Fibroblast of skin of back (primary cell): ENCODE results near the gene AP3S1. TPM values are rescaled to one million over a fixed set of nuclear protein-coding genes. Genes with fewer than 3 reads are reported as not detected.
"Not testable (repeated sequence)": the region's sequence is repeated elsewhere in the genome, so short reads cannot be mapped to it uniquely, and the experiment has no call there.

Source experiments
- DNase-seq: peaks from one replicate; pipeline ENCODE4 v3.0.0-alpha.2; 2013
- polyA plus RNA-seq, 2 experiments: library from polyadenylated mRNA; unstranded; fragments of 120-200 nt; gene quantifications; one replicate each; pipeline ENCODE4 v1.2.1, GENCODE V29; 2013; ENCODE audit not compliant: insufficient read length in 2 of 2

The AP3S1 gene
- 155 TPM for polyA plus RNA-seq (2013, experiment 1 of 2; ENCODE audit: insufficient read length)
- 207 TPM for polyA plus RNA-seq (2013, experiment 2 of 2; ENCODE audit: insufficient read length)

GRCh38 chr5:115841382-115842088 lies at the start of gene AP3S1, which contains the start of gene ATG12:
Gene AP3S1 (plus strand): TSS chr5:115841935. CDS start chr5:115842038, 103 bp downstream.
Gene ATG12 (minus strand): TSS chr5:115841565. CDS start chr5:115841552, 13 bp downstream.
- peak; percentile 94 for DNase-seq

GRCh38 chr5:115795700-115796099 lies 46.0 kb upstream of the AP3S1 start:
- no peak for DNase-seq

- DNase-seq = no peak
Measured at GRCh38 chr5:115796656-115797055, 45.1 kb upstream of the AP3S1 start.

GRCh38 chr5:115798252-115798651 lies 43.5 kb upstream of the AP3S1 start:
- DNase-seq = no peak

DNA sequence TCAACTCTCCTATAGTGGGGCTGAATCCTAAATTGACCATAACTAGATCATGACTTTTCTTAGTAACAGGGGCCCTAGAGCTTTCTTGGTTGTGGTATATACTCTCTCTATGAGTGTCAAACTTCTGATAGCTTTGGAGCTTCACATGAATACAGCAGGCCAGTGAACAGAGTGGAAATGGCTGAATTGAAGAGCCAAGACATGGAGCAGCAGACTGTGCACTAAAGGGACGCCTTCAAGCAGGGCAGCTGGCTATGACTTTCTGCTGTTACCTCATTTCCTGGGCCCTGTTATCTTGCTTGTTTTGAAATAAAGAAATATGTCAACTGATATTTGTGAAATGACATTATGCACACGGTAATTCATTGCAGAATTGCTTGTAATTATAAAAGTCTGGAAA lies 41.6 kb upstream of the AP3S1 start:
- DNase-seq = no peak

DNA sequence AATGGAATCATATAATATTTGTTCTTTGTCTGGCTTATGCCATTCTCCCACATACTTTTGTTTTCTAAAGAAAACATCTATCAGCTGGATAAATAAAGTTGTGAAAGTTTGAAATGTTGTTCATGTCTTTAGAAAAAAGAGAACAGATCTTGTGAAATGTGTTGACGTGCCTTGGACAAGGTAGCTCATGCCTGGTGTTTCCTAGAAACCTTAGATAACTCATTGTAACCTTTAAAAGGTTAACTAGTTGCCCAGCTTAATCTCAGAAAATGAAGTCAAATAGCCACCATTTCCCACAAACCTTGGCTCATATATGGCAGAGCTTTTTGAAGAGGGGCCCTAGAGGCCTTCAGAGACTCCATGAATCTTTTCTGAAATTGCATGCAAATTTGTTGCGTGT lies 40.6 kb upstream of the AP3S1 start:
- no peak for DNase-seq

- no peak for DNase-seq
Measured at GRCh38 chr5:115801984-115802383, 39.8 kb upstream of the AP3S1 start.

- DNase-seq = no peak
Measured at GRCh38 chr5:115806986-115807653, 34.6 kb upstream of the AP3S1 start.

- no peak for DNase-seq
Measured at GRCh38 chr5:115807654-115808052, 34.1 kb upstream of the AP3S1 start.

DNA sequence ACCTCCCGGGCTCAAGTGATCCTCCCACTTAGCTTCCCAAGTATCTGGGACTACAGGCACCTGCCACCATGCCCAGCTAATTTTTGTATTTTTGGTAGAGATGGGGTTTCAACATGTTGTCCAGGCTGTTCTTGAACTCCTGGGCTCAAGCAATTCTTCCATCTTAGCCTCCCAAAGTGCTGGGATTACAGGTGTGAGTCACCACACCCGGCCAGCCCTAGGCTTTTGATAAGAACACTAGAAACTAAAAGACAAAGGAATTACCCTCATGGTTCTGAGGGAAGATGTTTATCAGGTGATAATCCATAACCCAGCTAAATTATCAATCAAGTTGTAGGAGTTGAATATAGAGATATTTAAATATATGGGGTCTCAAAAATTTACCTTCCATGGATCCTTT lies 33.7 kb upstream of the AP3S1 start:
- DNase-seq = not testable (repeated sequence)

DNA sequence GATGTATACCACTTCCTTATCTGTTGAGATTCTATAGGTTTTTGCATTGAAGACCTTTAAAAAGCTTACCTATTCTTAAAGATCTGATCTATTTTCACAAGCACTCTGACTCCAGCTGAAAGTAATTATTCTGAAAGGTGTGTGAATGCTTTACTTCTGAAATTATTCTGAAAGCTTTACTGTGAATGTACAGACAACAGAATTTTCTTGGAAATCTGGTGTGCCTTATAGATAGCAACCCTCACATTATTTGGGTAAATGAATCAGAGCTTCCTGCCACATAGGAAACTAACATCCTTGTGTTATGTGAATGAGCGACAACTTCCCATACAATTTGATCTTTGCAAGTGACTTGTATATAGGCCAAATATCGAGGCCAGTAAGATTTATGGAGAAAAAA lies 31.8 kb upstream of the AP3S1 start:
- DNase-seq = peak; percentile 5

- DNase-seq = peak; percentile 65
Measured at GRCh38 chr5:115810761-115811160, 31.0 kb upstream of the AP3S1 start.

- no peak for DNase-seq
Measured at GRCh38 chr5:115811406-115811805, 30.3 kb upstream of the AP3S1 start.

DNA sequence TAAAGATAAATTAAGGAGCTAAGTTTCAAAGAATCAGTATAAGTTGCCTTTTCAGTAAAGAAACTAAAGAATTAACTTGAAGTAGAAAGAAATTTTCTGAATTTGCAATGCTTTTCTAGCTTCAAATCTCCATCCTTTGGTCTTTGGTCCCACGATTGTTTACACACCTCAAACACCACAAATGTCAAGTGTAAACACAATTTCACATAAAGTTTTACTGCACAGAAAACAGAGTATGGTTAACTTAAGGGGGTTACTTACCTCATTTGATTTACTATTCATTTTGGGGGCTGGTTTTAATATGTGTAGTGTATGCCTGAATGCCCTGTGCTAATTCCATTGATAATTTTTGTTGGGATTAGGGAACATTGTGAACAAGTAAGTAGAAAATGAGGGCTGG lies 29.4 kb upstream of the AP3S1 start:
- no peak for DNase-seq

GRCh38 chr5:115813719-115814118 lies 28.0 kb upstream of the AP3S1 start:
- DNase-seq = no peak

- DNase-seq = no peak
Measured at GRCh38 chr5:115815006-115815692, 26.6 kb upstream of the AP3S1 start.

- peak; percentile 11 for DNase-seq
Measured at GRCh38 chr5:115815693-115816225, 26.0 kb upstream of the AP3S1 start.

DNA sequence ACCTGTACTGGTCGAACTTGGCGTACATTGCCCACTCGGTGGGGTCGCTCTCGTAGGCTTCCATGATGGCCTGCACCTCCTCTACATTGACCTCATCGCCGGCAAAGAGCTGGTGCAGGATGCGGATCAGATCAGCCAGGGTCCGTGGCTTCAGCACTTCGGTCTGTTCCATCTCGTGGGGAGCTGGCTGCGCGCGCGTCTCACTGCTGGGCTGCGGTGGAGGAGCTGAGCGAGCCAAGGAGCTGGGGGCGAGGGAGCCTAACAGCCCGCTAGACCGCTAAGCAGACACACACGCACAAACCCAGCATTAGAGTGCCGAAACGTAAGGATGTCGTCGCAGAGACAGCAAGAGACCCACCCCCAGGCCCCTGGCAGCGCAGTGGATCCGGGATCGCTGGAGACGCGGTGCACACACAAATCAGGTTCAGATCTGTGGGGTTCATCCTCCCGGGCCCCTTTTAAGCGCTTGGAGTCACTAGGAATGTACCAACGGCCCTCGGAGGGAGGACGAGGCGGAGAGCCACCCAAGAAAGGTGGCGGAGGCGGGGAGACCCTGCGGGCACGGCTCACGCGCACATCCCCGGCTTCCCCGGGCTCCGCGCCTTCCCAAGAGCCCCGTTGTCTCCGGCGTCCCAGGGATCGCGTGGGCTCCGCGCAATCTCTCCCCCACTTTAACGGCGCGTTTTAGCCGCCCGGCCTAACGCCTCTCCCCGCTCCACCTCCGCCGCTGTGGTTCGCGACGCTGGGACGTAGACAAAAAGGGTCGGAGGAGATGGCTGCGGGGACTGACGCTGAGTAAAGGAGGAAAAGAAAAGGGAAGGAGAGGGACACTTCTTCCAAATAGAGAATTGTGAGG lies 25.3 kb upstream of the AP3S1 start, which contains the start of gene CDO1:
CDO1 (minus strand) TSS at position 434 of the 856 bp plus-strand sequence; CDS start at position 172, 262 bp downstream.
- DNase-seq = peak; percentile 66

DNA sequence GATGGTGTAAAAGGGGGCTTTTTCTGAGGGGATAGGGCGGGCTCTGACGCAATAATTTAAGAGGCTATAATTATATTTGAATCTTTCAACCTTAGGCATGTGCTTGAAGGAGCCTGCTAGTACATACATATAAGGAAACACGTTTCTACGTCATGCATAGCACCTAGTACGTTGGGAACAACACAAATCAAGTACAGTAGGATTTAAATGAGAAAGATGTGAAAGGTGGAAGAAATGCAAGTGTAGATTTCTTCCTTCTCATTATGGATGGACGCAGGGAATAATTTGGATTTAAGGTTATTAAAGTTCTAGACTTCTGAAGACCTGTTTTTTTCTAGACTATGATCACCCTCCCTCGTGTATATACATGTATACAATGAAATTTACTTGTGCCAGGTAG lies 24.3 kb upstream of the AP3S1 start:
- DNase-seq = no peak

DNA sequence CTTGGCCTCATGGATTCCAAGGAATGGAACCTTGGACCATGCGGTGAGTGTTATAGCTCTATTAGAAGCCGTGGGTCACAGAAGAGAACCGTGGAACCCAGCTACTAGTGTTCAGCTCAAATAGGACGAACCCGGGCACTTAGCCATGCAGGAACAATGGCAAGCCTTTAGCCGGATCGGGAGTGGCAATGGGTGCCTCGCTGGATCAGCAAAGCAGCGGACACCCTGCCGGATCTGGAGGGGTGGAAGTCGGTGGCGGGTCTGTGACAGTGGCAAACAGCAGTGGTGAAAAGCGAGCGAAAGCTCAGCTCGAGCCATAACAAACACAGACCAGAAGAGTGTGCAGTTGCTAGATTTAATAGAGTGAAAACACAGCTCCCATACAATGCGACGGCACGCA lies 22.9 kb upstream of the AP3S1 start:
- no peak for DNase-seq

DNA sequence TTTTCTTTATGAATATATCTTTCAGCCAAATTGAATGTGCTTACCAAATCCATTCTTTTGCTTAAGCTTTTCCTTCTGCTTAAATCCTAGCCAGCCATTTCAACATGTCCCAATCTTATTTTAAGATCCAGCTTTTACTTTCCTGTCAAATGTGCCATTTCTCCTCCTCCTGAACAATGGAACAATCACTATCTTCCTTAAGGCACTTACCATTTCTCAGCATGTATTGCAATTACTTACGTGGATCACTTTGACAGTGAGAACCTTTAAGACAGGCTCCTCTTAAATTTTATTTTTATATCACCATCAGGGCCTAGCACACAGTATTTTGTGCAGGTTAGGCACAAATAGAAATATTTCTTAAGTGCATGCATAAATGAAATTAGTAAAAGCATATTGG lies 20.9 kb upstream of the AP3S1 start:
- no peak for DNase-seq

DNA sequence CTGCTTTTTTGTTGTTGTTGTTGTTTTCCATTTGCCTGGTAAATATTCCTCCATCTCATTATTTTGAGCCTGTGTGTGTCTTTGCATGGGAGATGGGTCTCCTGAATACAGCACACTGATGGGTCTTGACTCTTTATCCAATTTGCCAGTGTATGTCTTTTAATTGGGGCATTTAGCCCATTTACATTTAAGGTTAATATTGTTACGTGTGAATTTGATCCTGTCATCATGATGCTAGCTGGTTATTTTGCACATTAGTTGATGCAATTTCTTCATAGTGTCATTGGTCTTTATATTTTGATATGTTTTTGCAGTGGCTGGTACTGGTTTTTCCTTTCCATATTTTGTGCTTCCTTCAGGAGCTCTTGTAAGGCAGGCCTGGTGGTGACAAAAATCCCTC lies 16.8 kb upstream of the AP3S1 start:
- not testable (repeated sequence) for DNase-seq
